ENCODE results near the gene TUBD1. TPM values are rescaled to one million over a fixed set of nuclear protein-coding genes. Genes with fewer than 3 reads are reported as not detected.
A peak's percentile ranks its signal among the peaks of the same experiment; 100 is the strongest.

The TUBD1 gene
- polyA plus RNA-seq, 3 donors, result 2.9 to 7.3 (median 3.9) TPM

DNA sequence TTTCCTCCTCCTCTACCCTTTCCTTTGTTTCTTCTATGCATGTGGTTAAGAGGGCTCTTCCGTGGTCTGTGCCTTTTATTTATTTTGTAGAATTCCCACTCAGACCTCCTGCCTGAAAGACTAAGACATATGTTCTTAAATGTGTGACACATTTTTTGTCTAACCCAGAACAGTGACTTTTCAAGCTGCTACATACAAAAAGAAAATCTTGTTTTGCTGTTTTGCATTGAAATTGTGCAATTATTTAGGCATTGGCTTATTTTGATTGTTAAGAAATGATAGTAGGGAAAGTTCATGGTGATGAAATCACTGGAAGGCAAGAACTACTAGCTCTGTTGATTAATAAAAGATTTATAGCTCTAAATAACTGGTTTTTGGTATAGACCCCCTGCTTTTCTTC, 76.8 kb downstream of the TUBD1 start:
- H3K9ac ChIP-seq (ENCODE audit: insufficient read depth, low read length, poor library complexity, severe bottlenecking), result no peak overlapping the region
- no CpG with 5 or more reads among the region's 1 CpG for WGBS (ENCODE audit: insufficient coverage)
- no peak overlapping the region for H2AFZ ChIP-seq (ENCODE audit: insufficient read depth, low read depth, low read length, poor library complexity, severe bottlenecking)
- peaks cover 53 to 78% of the 10 kb centered on the region in 2 donors for H3K36me3 ChIP-seq (replicated peaks in 1 of 2; ENCODE audit: control insufficient read depth in 1 of 2, insufficient read depth in 2 of 2, low read length in 2 of 2)
- Mint-ChIP-seq H3K27me3 (ENCODE audit: low read depth in 3 of 3) (peaks cover 0 to 3% (median 0%) of the 10 kb centered on the region in 3 donors), H3K36me3 (peaks cover 38 to 73% of the 10 kb centered on the region in 2 donors), H3K27ac (peak overlapping the region; percentile 80 to 94 (median 92)), H3K4me3 (no peak overlapping the region), H3K4me1 (peaks cover 33% of the 10 kb centered on the region), H3K9me3 (no peaks in the 10 kb centered on the region)
- peaks cover 20 to 27% of the 10 kb centered on the region in 2 donors for H3K4me1 ChIP-seq (ENCODE audit: control insufficient read depth in 1 of 2, insufficient read depth in 2 of 2, low read length in 2 of 2)
- H3K9me3 ChIP-seq (replicated peaks in 1 of 2; ENCODE audit: control insufficient read depth in 1 of 2, insufficient read depth in 1 of 2, low read length in 2 of 2), result no peaks in the 10 kb centered on the region
- intact Hi-C loops (cut with micrococcal nuclease), result no loop called here
- peaks cover 14% of the 10 kb centered on the region for H3K79me2 ChIP-seq (ENCODE audit: insufficient read depth, low read length)
- peak overlapping the region in 1 of 2 donors; percentile 84 for H3K27ac ChIP-seq (ENCODE audit: low read depth in 1 of 2, low read length in 2 of 2)
- no peak overlapping the region for H3K4me3 ChIP-seq (replicated peaks in 1 of 3; ENCODE audit: low read depth in 2 of 3, low read length in 3 of 3)
- no peaks in the 10 kb centered on the region for H4K20me1 ChIP-seq (ENCODE audit: insufficient read depth, low read length)
- TF ChIP-seq, protein P1, sequence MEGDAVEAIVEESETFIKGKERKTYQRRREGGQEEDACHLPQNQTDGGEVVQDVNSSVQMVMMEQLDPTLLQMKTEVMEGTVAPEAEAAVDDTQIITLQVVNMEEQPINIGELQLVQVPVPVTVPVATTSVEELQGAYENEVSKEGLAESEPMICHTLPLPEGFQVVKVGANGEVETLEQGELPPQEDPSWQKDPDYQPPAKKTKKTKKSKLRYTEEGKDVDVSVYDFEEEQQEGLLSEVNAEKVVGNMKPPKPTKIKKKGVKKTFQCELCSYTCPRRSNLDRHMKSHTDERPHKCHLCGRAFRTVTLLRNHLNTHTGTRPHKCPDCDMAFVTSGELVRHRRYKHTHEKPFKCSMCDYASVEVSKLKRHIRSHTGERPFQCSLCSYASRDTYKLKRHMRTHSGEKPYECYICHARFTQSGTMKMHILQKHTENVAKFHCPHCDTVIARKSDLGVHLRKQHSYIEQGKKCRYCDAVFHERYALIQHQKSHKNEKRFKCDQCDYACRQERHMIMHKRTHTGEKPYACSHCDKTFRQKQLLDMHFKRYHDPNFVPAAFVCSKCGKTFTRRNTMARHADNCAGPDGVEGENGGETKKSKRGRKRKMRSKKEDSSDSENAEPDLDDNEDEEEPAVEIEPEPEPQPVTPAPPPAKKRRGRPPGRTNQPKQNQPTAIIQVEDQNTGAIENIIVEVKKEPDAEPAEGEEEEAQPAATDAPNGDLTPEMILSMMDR (IDR thresholded peaks at IDR 0.05), result no peak
- H3K4me2 ChIP-seq (replicated peaks; ENCODE audit: extremely low read depth, low read length, poor library complexity, severe bottlenecking), result peak overlapping the region; percentile 42
- H3K27me3 ChIP-seq (ENCODE audit: control insufficient read depth in 2 of 2, insufficient read depth in 2 of 2, low read length in 2 of 2), result no peaks in the 10 kb centered on the region
- peak; percentile 39 to 66 (median 57) for DNase-seq

DNA sequence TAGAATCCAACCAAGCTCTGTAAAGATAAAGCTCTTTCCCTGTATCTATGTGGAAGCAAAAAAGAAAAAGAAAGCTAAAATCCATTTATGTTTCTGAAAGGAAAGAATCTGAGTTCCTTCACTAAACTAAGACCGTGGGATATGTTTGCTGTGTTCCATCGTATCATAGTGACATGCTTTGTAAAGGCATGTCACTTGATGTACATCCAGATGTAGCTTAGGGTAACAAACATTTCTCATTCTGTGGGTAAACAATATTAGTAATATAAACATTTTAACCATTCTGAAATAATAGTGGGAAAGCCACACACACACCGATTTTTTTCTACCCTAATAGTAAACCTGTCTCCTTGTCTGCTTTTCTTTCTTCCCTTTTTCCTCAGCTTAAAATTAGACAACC, 78.1 kb downstream of the TUBD1 start:
- H3K36me3 Mint-ChIP-seq, result peaks cover 40 to 74% of the 10 kb centered on the region in 2 donors
- no CpG with 5 or more reads among the region's 3 CpGs for WGBS (ENCODE audit: insufficient coverage)
- Histone ChIP-seq H3K36me3 (replicated peaks in 1 of 2; ENCODE audit: control insufficient read depth in 1 of 2, insufficient read depth in 2 of 2, low read length in 2 of 2) (peaks cover 57 to 79% of the 10 kb centered on the region in 2 donors), H3K4me3 (replicated peaks in 1 of 3; ENCODE audit: low read depth in 2 of 3, low read length in 3 of 3) (no peak overlapping the region), H3K27ac (ENCODE audit: low read depth in 1 of 2, low read length in 2 of 2) (peak overlapping the region in 1 of 2 donors; percentile 49), H2AFZ (ENCODE audit: insufficient read depth, low read depth, low read length, poor library complexity, severe bottlenecking) (no peak overlapping the region), H3K27me3 (ENCODE audit: control insufficient read depth in 2 of 2, insufficient read depth in 2 of 2, low read length in 2 of 2) (no peaks in the 10 kb centered on the region), H3K4me1 (ENCODE audit: control insufficient read depth in 1 of 2, insufficient read depth in 2 of 2, low read length in 2 of 2) (peaks cover 20 to 27% of the 10 kb centered on the region in 2 donors), H3K4me2 (replicated peaks; ENCODE audit: extremely low read depth, low read length, poor library complexity, severe bottlenecking) (no peak overlapping the region), H3K9me3 (replicated peaks in 1 of 2; ENCODE audit: control insufficient read depth in 1 of 2, insufficient read depth in 1 of 2, low read length in 2 of 2) (no peaks in the 10 kb centered on the region), H3K79me2 (ENCODE audit: insufficient read depth, low read length) (peaks cover 18% of the 10 kb centered on the region), H3K9ac (ENCODE audit: insufficient read depth, low read length, poor library complexity, severe bottlenecking) (no peak overlapping the region), H4K20me1 (ENCODE audit: insufficient read depth, low read length) (no peaks in the 10 kb centered on the region)
- no peak for DNase-seq
- intact Hi-C loops (cut with micrococcal nuclease), result no loop called here
- TF ChIP-seq, protein P1 (IDR thresholded peaks at IDR 0.05), result no peak
- H3K4me1 Mint-ChIP-seq, result peaks cover 30% of the 10 kb centered on the region
- peaks cover 0 to 4% (median 0%) of the 10 kb centered on the region in 3 donors for H3K27me3 Mint-ChIP-seq (ENCODE audit: low read depth in 3 of 3)
- peaks cover 0 to under 1% (median 0%) of the 10 kb centered on the region in 7 donors for H3K9me3 Mint-ChIP-seq
- H3K4me3 Mint-ChIP-seq, result no peak overlapping the region
- peak overlapping the region in 5 of 7 donors; percentile 42 to 93 (median 84) for H3K27ac Mint-ChIP-seq
